ENCODE results near the gene HMGCS1. TPM values are rescaled to one million over a fixed set of nuclear protein-coding genes. Genes with fewer than 3 reads are reported as not detected.

Gene HMGCS1
- total RNA-seq, 1 experiment from 2014 or later, result 211 TPM

DNA sequence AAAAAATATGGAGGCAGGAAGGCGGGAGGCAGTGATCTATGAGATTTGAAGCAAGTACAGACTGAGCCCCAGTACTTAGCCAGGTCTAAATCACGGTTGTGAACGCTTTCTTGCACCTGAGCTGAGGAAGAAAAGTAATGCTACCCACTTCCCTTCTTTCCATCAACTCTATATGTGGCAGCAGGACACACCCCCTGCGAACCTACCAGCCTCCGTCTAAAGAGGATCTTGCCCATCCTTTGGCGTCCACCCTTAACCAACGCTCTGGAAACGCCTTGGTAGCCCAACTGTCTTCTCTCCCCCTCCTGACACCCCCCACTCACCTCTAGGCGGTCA is 545 bp downstream of the HMGCS1 start:
- intact Hi-C loops (cut with micrococcal nuclease; ENCODE audit: unreplicated experiment), result loop anchor here (1.0 to 2.0 kb wide), 5 partner anchors 36 to 248 kb away; partner anchors contain the start of genes TMEM267 and ZNF131
- no peak for DNase-seq
- POLR2A ChIA-PET, result interaction anchor here (1.0 to 2.3 kb wide), 8 partner anchors 22 to 248 kb away, joined by 3 to 24 read pairs (median 8); partner anchors contain the start of genes TMEM267 and ZNF131
- Histone ChIP-seq H3K4me3 (ENCODE audit: low read depth, low read length) (peak overlapping the region; percentile 56), H3K4me1 (peaks cover 49% of the 10 kb centered on the region), H3K27me3 (replicated peaks; ENCODE audit: control insufficient read depth, insufficient read depth, low read length) (no peaks in the 10 kb centered on the region), H3K36me3 (ENCODE audit: control insufficient read depth, insufficient read depth, low read length) (peaks cover 6% of the 10 kb centered on the region; the same call in 1 of the 2 replicates), H3K9me3 (no peaks in the 10 kb centered on the region)
- H3K27me3 Mint-ChIP-seq (ENCODE audit: insufficient read depth, unreplicated experiment), result no peaks in the 10 kb centered on the region
- no TSS peak for BruUV-seq (replicated peaks)
- no peaks in the 10 kb centered on the region for H3K9me3 Mint-ChIP-seq (ENCODE audit: unreplicated experiment)
- peak overlapping the region; percentile 99 for H3K4me3 Mint-ChIP-seq (ENCODE audit: unreplicated experiment)
- peak overlapping the region; percentile 83 for H3K27ac Mint-ChIP-seq (ENCODE audit: unreplicated experiment)
- CTCF ChIA-PET, result interaction anchor here (0.5 to 2.2 kb wide), 8 partner anchors 36 to 690 kb away, joined by 3 to 25 read pairs (median 4); partner anchors contain the start of genes NIM1K and TMEM267
- H3K36me3 Mint-ChIP-seq (ENCODE audit: insufficient read depth, unreplicated experiment), result peaks cover 58% of the 10 kb centered on the region
- peaks cover 34% of the 10 kb centered on the region for H3K4me1 Mint-ChIP-seq (ENCODE audit: low read depth, unreplicated experiment)
- no peak for TF ChIP-seq CTCF (IDR thresholded peaks at IDR 0.05; ENCODE audit: insufficient read depth in 1 of 2, low read depth in 1 of 2, low read length in 1 of 2, severe bottlenecking in 1 of 2, unreplicated experiment in 1 of 2)

DNA sequence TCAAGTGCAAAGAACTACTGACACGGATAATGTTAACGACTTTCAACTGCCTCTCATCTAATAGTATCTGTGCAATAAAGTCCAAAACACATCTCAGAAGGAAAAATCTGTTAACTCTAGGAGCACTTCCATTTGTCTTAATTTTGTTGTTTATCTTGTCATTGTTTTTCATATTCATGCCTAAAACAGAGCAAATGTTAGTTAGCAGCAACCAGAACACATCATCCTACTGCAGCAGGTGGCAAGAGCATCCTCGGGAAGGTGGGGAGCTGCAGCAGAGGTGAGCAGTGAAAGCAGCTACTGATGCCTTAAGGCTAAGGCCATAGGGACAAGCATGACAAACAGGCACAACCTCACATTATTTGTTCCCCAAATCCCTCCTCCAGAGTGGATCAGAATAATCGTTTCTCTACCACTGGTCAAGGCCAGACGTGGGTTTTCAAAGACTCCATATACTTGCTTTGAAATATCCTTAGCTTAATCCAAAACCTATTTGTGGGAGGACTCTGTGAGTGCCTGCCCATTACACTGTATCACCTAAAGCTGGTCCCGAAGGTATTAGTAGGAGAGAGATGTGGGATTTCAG is 1.0 kb downstream of the HMGCS1 start:
- no peak for DNase-seq
- H3K9me3 ChIP-seq, result no peaks in the 10 kb centered on the region
- H3K4me1 ChIP-seq, result peaks cover 49% of the 10 kb centered on the region
- no peaks in the 10 kb centered on the region for H3K9me3 Mint-ChIP-seq (ENCODE audit: unreplicated experiment)
- peaks cover 34% of the 10 kb centered on the region for H3K4me1 Mint-ChIP-seq (ENCODE audit: low read depth, unreplicated experiment)
- H3K4me3 ChIP-seq (ENCODE audit: low read depth, low read length), result peak overlapping the region; percentile 56
- intact Hi-C loops (cut with micrococcal nuclease; ENCODE audit: unreplicated experiment), result loop anchor here (2.0 kb wide), 2 partner anchors 191 to 247 kb away; partner anchors contain the start of gene ZNF131
- no peaks in the 10 kb centered on the region for H3K27me3 ChIP-seq (replicated peaks; ENCODE audit: control insufficient read depth, insufficient read depth, low read length)
- CTCF ChIA-PET, result interaction anchor here (1.0 to 2.2 kb wide), 5 partner anchors 36 to 120 kb away, joined by 4 to 25 read pairs (median 5); partner anchors contain the start of gene NIM1K
- no peak for TF ChIP-seq CTCF (IDR thresholded peaks at IDR 0.05; ENCODE audit: insufficient read depth in 1 of 2, low read depth in 1 of 2, low read length in 1 of 2, severe bottlenecking in 1 of 2, unreplicated experiment in 1 of 2)
- POLR2A ChIA-PET, result interaction anchor here (1.0 to 2.3 kb wide), 7 partner anchors 8 to 247 kb away, joined by 3 to 24 read pairs (median 5); partner anchors contain the start of gene TMEM267
- H3K36me3 ChIP-seq (ENCODE audit: control insufficient read depth, insufficient read depth, low read length), result peaks cover 6% of the 10 kb centered on the region; the same call in 1 of the 2 replicates
- BruUV-seq (replicated peaks), result no TSS peak
- H3K27ac Mint-ChIP-seq (ENCODE audit: unreplicated experiment), result peak overlapping the region; percentile 83
- H3K4me3 Mint-ChIP-seq (ENCODE audit: unreplicated experiment), result peak overlapping the region; percentile 99
- peaks cover 61% of the 10 kb centered on the region for H3K36me3 Mint-ChIP-seq (ENCODE audit: insufficient read depth, unreplicated experiment)
- no peaks in the 10 kb centered on the region for H3K27me3 Mint-ChIP-seq (ENCODE audit: insufficient read depth, unreplicated experiment)

DNA sequence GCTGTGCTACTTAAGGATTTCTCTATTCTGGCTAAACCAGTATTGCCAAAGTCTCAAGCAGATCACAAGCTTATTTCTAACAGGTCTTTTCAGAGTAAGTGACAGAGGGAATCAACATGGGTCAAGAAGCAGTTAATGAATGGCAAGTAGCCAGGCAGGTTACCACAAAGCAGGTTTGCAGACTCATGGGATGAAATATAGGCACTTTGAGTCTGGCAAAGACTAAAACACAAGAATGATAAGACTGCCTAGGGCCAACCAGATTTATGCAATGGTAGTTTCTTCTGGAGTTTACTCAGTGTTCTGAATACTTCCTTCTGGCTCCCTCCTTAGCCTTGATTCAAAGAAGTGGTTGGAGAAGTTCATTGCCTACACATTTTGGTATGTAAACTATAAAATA is 3.6 kb downstream of the HMGCS1 start:
- Mint-ChIP-seq H3K9me3 (ENCODE audit: unreplicated experiment) (no peaks in the 10 kb centered on the region), H3K27ac (ENCODE audit: unreplicated experiment) (peak overlapping the region; percentile 38), H3K4me1 (ENCODE audit: low read depth, unreplicated experiment) (peaks cover 14% of the 10 kb centered on the region), H3K36me3 (ENCODE audit: insufficient read depth, unreplicated experiment) (peaks cover 77% of the 10 kb centered on the region), H3K4me3 (ENCODE audit: unreplicated experiment) (peak overlapping the region; percentile 18), H3K27me3 (ENCODE audit: insufficient read depth, unreplicated experiment) (no peaks in the 10 kb centered on the region)
- H3K4me3 ChIP-seq (ENCODE audit: low read depth, low read length), result peak overlapping the region; percentile 10; the same call in 1 of the 2 replicates
- no peaks in the 10 kb centered on the region for H3K27me3 ChIP-seq (replicated peaks; ENCODE audit: control insufficient read depth, insufficient read depth, low read length)
- H3K9me3 ChIP-seq, result no peaks in the 10 kb centered on the region
- TF ChIP-seq CTCF (IDR thresholded peaks at IDR 0.05; ENCODE audit: insufficient read depth in 1 of 2, low read depth in 1 of 2, low read length in 1 of 2, severe bottlenecking in 1 of 2, unreplicated experiment in 1 of 2), result no peak
- POLR2A ChIA-PET, result interaction anchor here (0.6 kb wide), 1 partner anchor 93 kb away, joined by 3 read pairs; no protein-coding TSS in a partner anchor
- no TSS peak for BruUV-seq (replicated peaks)
- peak in 1 of 2 experiments; percentile 35 for DNase-seq
- H3K36me3 ChIP-seq (ENCODE audit: control insufficient read depth, insufficient read depth, low read length), result peaks cover 5% of the 10 kb centered on the region; the same call in 1 of the 2 replicates
- intact Hi-C loops (cut with micrococcal nuclease; ENCODE audit: unreplicated experiment), result no loop called here
- H3K4me1 ChIP-seq, result peaks cover 42% of the 10 kb centered on the region
- CTCF ChIA-PET, result no interaction called here
